LNCAP (cell line): Measurements from ENCODE around the gene L3HYPDH.

Experiments
- CTCF ChIP-seq: fragments of 450-650 bp; IDR thresholded peaks from 2 replicates; pipeline ENCODE4 v1.5.1; 2017; ENCODE audit warnings: mild to moderate bottlenecking

The L3HYPDH gene

GRCh38 chr14:59483819-59484638, at the start of gene L3HYPDH, which contains the start of gene JKAMP:
TSS of gene L3HYPDH (minus strand) at chr14:59484408. CDS start at chr14:59484316, 92 bp downstream.
TSS of gene JKAMP (plus strand) at chr14:59484517. CDS start at chr14:59484590, 73 bp downstream.
- TF ChIP-seq CTCF, result peak; percentile 71

DNA sequence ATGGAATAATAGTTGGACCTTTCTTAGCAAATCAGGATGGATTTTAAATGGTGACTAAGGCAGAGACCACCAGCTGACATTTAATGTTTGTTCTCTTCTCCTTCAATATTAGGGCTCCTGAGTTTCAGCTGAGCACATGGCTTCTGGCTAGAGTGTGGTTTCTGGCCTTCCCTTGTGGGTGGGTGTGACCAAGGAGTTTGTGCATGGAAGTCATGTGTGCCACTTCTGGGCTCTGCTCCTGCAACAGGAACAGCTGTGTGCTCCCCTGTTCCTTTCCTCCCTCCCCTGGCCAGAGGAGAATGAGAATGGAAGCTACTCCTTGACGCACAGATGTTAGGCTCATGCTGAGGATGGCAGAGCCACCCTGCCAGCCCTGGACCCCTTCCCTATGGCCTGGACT, 48.2 kb upstream of the L3HYPDH start:
- no peak for TF ChIP-seq CTCF

GRCh38 chr14:59530349-59530748, 46.1 kb upstream of the L3HYPDH start:
- TF ChIP-seq CTCF, result no peak

GRCh38 chr14:59529189-59529588, 45.0 kb upstream of the L3HYPDH start:
- TF ChIP-seq CTCF, result no peak

- TF ChIP-seq CTCF, result no peak
These were observed 36.0 kb upstream of the L3HYPDH start for GRCh38 chr14:59520224-59520623.

GRCh38 chr14:59511916-59512575, 27.8 kb upstream of the L3HYPDH start:
- TF ChIP-seq CTCF, result peak; percentile 73

DNA sequence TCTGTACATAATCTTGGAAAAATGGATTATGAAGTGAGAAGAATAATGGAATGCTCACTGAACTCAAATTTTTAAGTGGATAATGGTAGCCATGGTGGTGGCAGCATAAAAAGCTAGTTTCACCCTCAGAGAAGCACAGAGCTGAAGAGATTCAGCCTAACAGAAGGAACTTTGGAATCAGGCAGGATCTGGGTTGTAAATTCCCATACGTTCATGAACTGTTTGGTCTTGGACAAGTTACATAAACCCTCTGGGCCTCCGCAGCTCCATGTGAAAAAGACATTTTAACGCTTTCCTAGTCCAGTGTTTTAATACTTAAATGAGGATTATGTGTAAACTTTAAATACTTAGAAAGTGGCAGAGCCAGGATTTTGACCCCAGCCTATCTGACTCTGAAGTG, 26.8 kb upstream of the L3HYPDH start:
- no peak for TF ChIP-seq CTCF
